H9 (cell line): ENCODE data around the gene SQSTM1. TPM values are rescaled to one million over a fixed set of nuclear protein-coding genes. Genes with fewer than 3 reads are reported as not detected.

Experiments used
- DNase-seq: peaks from one replicate; pipeline ENCODE4 v3.0.0-alpha.2; 2017
- H2AFZ ChIP-seq: one replicate; pipeline ENCODE4 v1.6.1; 2013; ENCODE audit warnings: mild to moderate bottlenecking, low read length, control low read depth, moderate library complexity
- H2AK5ac ChIP-seq: 2 replicates; pipeline ENCODE4 v1.6.1; 2013; ENCODE audit warnings: low read length, control low read depth, mixed read lengths; ENCODE audit not compliant: insufficient read length
- H2BK120ac ChIP-seq: one replicate; pipeline ENCODE4 v1.6.1; 2013; ENCODE audit warnings: low read depth, mild to moderate bottlenecking, low read length, control low read depth, inconsistent platforms; ENCODE audit not compliant: poor library complexity, severe bottlenecking
- H2BK12ac ChIP-seq: 2 replicates; pipeline ENCODE4 v1.6.1; 2013; ENCODE audit warnings: low read length, control low read depth, mixed read lengths, low read depth; ENCODE audit not compliant: insufficient read length
- H2BK15ac ChIP-seq: 2 replicates; pipeline ENCODE4 v1.6.1; 2013; ENCODE audit warnings: low read depth, low read length, control low read depth
- H2BK20ac ChIP-seq: one replicate; pipeline ENCODE4 v1.6.1; 2013; ENCODE audit warnings: low read depth, mild to moderate bottlenecking, low read length, control low read depth, inconsistent platforms; ENCODE audit not compliant: poor library complexity, severe bottlenecking
- H2BK5ac ChIP-seq: 2 replicates; pipeline ENCODE4 v1.6.1; 2013; ENCODE audit warnings: low read length, control low read depth, mixed read lengths; ENCODE audit not compliant: insufficient read length
- H3K14ac ChIP-seq: 2 replicates; pipeline ENCODE4 v1.6.1; 2013; ENCODE audit warnings: low read length, control low read depth; ENCODE audit not compliant: insufficient read depth
- H3K18ac ChIP-seq: 2 replicates; pipeline ENCODE4 v1.6.1; 2013; ENCODE audit warnings: low read depth, mild to moderate bottlenecking, mixed read lengths, low read length, control low read depth; ENCODE audit not compliant: insufficient read length
- H3K23ac ChIP-seq: 2 replicates; pipeline ENCODE4 v1.6.1; 2013; ENCODE audit warnings: low read length, control low read depth, mixed read lengths, low read depth; ENCODE audit not compliant: insufficient read length
- H3K23me2 ChIP-seq: 2 replicates; pipeline ENCODE4 v1.6.1; 2013; ENCODE audit warnings: low read depth, mild to moderate bottlenecking, mixed read lengths, low read length, control low read depth; ENCODE audit not compliant: insufficient read length, poor library complexity, severe bottlenecking
- H3K27ac ChIP-seq: 2 replicates; pipeline ENCODE4 v1.5.1; 2013; ENCODE audit warnings: low read length, control low read depth, mixed read lengths, low read depth; ENCODE audit not compliant: insufficient read length
- H3K27me3 ChIP-seq: 2 replicates; pipeline ENCODE4 v1.6.1; 2013; ENCODE audit warnings: low read length, control low read depth, inconsistent platforms; ENCODE audit not compliant: insufficient read depth
- H3K4ac ChIP-seq: 2 replicates; pipeline ENCODE4 v1.6.1; 2013; ENCODE audit warnings: low read depth, mild to moderate bottlenecking, control low read depth, inconsistent platforms, low read length, moderate library complexity
- H3K4me1 ChIP-seq: 2 replicates; pipeline ENCODE4 v1.6.1; 2013; ENCODE audit warnings: low read length, control low read depth, inconsistent platforms; ENCODE audit not compliant: insufficient read depth
- H3K4me2 ChIP-seq: 2 replicates; pipeline ENCODE4 v1.6.1; 2013; ENCODE audit warnings: low read length, control low read depth, mixed read lengths; ENCODE audit not compliant: insufficient read length, insufficient read depth
- H3K56ac ChIP-seq: 2 replicates; pipeline ENCODE4 v1.6.1; 2013; ENCODE audit warnings: low read depth, mild to moderate bottlenecking, mixed read lengths, low read length, control low read depth; ENCODE audit not compliant: insufficient read length
- H3K79me1 ChIP-seq: 2 replicates; pipeline ENCODE4 v1.6.1; 2013; ENCODE audit warnings: low read depth, mild to moderate bottlenecking, moderate library complexity, low read length, control low read depth, inconsistent platforms; ENCODE audit not compliant: insufficient read depth, poor library complexity, severe bottlenecking
- H3K79me2 ChIP-seq: 2 replicates; pipeline ENCODE4 v1.6.1; 2013; ENCODE audit warnings: low read length, control low read depth, inconsistent platforms; ENCODE audit not compliant: insufficient read depth
- H3K9ac ChIP-seq: 2 replicates; pipeline ENCODE4 v1.6.1; 2013; ENCODE audit warnings: low read length, control low read depth, mixed read lengths; ENCODE audit not compliant: insufficient read length; ENCODE audit errors: extremely low read depth
- H3K9me3 ChIP-seq: one replicate; pipeline ENCODE4 v1.6.1; 2013; ENCODE audit warnings: low read depth, low read length, inconsistent platforms; ENCODE audit not compliant: control insufficient read depth
- H3T11ph ChIP-seq: one replicate; pipeline ENCODE4 v1.6.1; 2013; ENCODE audit warnings: mild to moderate bottlenecking, low read length, control low read depth, inconsistent platforms
- H4K20me1 ChIP-seq: one replicate; pipeline ENCODE4 v1.6.1; 2013; ENCODE audit not compliant: control insufficient read depth, insufficient read length, insufficient read depth
- H4K5ac ChIP-seq: 2 replicates; pipeline ENCODE4 v1.6.1; 2013; ENCODE audit warnings: low read depth, mild to moderate bottlenecking, mixed read lengths, low read length, control low read depth; ENCODE audit not compliant: insufficient read length
- H4K8ac ChIP-seq: replicated peaks from 2 replicates; pipeline ENCODE4 v1.6.1; 2013; ENCODE audit warnings: low read length, control low read depth, mixed read lengths, low read depth; ENCODE audit not compliant: insufficient read length
- H4K91ac ChIP-seq: 2 replicates; pipeline ENCODE4 v1.6.1; 2013; ENCODE audit warnings: low read depth, mild to moderate bottlenecking, moderate library complexity, mixed read lengths, low read length, control low read depth; ENCODE audit not compliant: insufficient read length
- H3K27ac Mint-ChIP-seq, 3 experiments: 2 replicates in 2 of 3; 3 replicates in 1 of 3; pipeline ENCODE4 v1.8.0; 2020 to 2021; ENCODE audit warnings: mixed read lengths in 3 of 3, mild to moderate bottlenecking in 1 of 3, moderate library complexity in 1 of 3
- H3K27me3 Mint-ChIP-seq: 2 replicates; pipeline ENCODE4 v1.8.0; 2021; ENCODE audit warnings: low read depth, mild to moderate bottlenecking, moderate library complexity, mixed read lengths
- H3K36me3 Mint-ChIP-seq, 3 experiments: 2 replicates in 2 of 3; 3 replicates in 1 of 3; pipeline ENCODE4 v1.8.0; 2020 to 2021; ENCODE audit warnings: low read depth in 3 of 3, mixed read lengths in 3 of 3; ENCODE audit not compliant: insufficient read depth in 1 of 3
- H3K4me1 Mint-ChIP-seq, 2 experiments: 2 replicates each; pipeline ENCODE4 v1.8.0; 2020; ENCODE audit warnings: mixed read lengths in 2 of 2
- H3K4me3 Mint-ChIP-seq, 2 experiments: 2 replicates in 1 of 2; 3 replicates in 1 of 2; pipeline ENCODE4 v1.8.0; 2020 to 2021; ENCODE audit warnings: mild to moderate bottlenecking in 2 of 2, mixed read lengths in 2 of 2, moderate library complexity in 1 of 2
- H3K9me3 Mint-ChIP-seq, 2 experiments: 2 replicates in 1 of 2; 3 replicates in 1 of 2; pipeline ENCODE4 v1.8.0; 2020; ENCODE audit warnings: mild to moderate bottlenecking in 2 of 2, mixed read lengths in 2 of 2, moderate library complexity in 1 of 2
- WGBS: extraction: QIAGEN DNeasy Blood & Tissue Kit; methylation state at CpG from one replicate; pipeline ENCODE4 v1.1.7; 2013; ENCODE audit warnings: missing lambda C conversion rate, low lambda C conversion rate, mixed read lengths; ENCODE audit not compliant: insufficient read length; ENCODE audit errors: extremely low coverage; 5-methylcytosine and 5-hydroxymethylcytosine counted together
- total RNA-seq: library from RNA; stranded (reverse); gene quantifications from 2 replicates; pipeline ENCODE4 v1.2.1, GENCODE V29; 2021
- TF ChIP-seq, protein P1 (sequence below): fragments of 200-600 bp; sonication (generic); conservative IDR thresholded peaks from 3 replicates; pipeline ENCODE4 v1.8.0; 2021; ENCODE audit warnings: antibody characterized with exemption, mild to moderate bottlenecking

Gene SQSTM1
- total RNA-seq, 1 experiment from 2014 or later, result 144 TPM

GRCh38 chr5:179874536-179875292 lies 54.0 kb downstream of the SQSTM1 start:
- Histone ChIP-seq H3K18ac (no peak overlapping the region), H2BK15ac (no peak overlapping the region), H3K9ac (no peak overlapping the region), H3K4me1 (no peaks in the 10 kb centered on the region), H3K56ac (no peak overlapping the region), H4K8ac (no peak overlapping the region), H3K4me2 (no peak overlapping the region), H3K23ac (no peak overlapping the region), H3T11ph (no peak overlapping the region), H2BK5ac (no peak overlapping the region), H2BK20ac (no peak overlapping the region), H3K27ac (no peak overlapping the region), H2AK5ac (no peak overlapping the region), H2BK120ac (no peak overlapping the region), H4K5ac (no peak overlapping the region), H3K9me3 (no peaks in the 10 kb centered on the region), H3K79me1 (no peaks in the 10 kb centered on the region), H4K91ac (no peak overlapping the region), H3K79me2 (no peaks in the 10 kb centered on the region), H4K20me1 (no peaks in the 10 kb centered on the region), H3K14ac (no peak overlapping the region), H3K23me2 (no peaks in the 10 kb centered on the region), H2AFZ (no peak overlapping the region), H3K4ac (no peak overlapping the region), H2BK12ac (no peak overlapping the region), H3K27me3 (no peaks in the 10 kb centered on the region)
- peaks cover 2 to 4% of the 10 kb centered on the region in 2 experiments; a peak in 2 of 4 replicates for H3K4me1 Mint-ChIP-seq
- TF ChIP-seq, protein P1, sequence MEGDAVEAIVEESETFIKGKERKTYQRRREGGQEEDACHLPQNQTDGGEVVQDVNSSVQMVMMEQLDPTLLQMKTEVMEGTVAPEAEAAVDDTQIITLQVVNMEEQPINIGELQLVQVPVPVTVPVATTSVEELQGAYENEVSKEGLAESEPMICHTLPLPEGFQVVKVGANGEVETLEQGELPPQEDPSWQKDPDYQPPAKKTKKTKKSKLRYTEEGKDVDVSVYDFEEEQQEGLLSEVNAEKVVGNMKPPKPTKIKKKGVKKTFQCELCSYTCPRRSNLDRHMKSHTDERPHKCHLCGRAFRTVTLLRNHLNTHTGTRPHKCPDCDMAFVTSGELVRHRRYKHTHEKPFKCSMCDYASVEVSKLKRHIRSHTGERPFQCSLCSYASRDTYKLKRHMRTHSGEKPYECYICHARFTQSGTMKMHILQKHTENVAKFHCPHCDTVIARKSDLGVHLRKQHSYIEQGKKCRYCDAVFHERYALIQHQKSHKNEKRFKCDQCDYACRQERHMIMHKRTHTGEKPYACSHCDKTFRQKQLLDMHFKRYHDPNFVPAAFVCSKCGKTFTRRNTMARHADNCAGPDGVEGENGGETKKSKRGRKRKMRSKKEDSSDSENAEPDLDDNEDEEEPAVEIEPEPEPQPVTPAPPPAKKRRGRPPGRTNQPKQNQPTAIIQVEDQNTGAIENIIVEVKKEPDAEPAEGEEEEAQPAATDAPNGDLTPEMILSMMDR, result no peak
- peaks cover 8 to 44% (median 34%) of the 10 kb centered on the region in 3 experiments for H3K36me3 Mint-ChIP-seq
- peaks cover 1% of the 10 kb centered on the region; the same call in 1 of the 2 replicates for H3K27me3 Mint-ChIP-seq
- no peak overlapping the region for H3K4me3 Mint-ChIP-seq
- no CpG with 5 or more reads among the region's 28 CpGs for WGBS
- H3K27ac Mint-ChIP-seq, result no peak overlapping the region
- DNase-seq, result no peak
- no peaks in the 10 kb centered on the region for H3K9me3 Mint-ChIP-seq
